GM21381 (cell line): ENCODE measurements around the gene TOM1L2.

ENCODE experiments used
- ATAC-seq: cut with Tn5 transposase; IDR thresholded peaks from one replicate; pipeline ENCODE4 v1.9.1; 2021; ENCODE audit warnings: mild to moderate bottlenecking, moderate library complexity; ENCODE audit not compliant: unreplicated experiment

TOM1L2 gene

DNA sequence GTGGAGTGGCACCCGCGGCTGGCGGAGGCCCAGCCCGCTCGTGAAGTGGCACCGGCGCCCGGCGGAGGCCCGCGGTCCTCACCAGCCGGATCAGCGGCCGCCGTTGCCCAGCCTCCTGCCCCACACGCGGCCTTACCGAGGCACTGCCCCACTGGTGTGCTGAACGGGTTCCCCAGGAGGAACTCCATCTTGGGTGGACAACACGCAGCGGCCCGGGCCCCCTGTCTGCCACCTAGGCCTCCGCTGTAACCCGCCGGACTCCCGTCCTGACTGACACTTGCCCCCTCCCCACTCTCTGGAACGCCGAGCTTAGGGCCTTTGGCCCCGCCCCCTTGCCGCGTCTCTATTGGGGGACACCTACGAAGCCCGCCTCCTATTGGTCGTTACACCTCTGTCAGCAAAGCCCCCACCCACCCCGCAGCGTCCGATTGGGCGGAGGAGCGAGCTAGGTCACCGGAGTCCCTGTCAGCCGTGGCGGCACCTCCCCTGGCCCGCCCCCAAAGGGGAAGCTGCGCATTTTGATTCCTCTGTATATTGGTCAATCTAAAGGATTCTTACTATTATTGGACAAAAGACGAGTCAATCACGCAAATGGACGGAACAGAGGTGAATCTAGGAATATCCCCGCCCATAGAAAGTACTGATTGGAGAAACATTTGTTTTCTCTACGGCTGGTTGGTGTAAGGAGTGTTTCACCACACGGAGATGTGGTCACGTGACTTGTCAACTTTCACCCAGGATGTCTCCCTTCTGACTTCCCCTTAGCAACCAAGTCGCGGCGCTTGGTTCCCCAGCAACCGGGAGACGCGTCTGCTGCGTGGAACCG lies at the start of gene TOM1L2, which contains the start of gene DRC3:
TSS of gene TOM1L2 (minus strand) at position 275 of the 826 bp plus-strand sequence. CDS start at position 188, 87 bp downstream.
TSS of gene DRC3 (plus strand) at position 737 of the 826 bp plus-strand sequence. CDS start 4,737 bp downstream, outside the sequence.
- peak; percentile 91 for ATAC-seq

DNA sequence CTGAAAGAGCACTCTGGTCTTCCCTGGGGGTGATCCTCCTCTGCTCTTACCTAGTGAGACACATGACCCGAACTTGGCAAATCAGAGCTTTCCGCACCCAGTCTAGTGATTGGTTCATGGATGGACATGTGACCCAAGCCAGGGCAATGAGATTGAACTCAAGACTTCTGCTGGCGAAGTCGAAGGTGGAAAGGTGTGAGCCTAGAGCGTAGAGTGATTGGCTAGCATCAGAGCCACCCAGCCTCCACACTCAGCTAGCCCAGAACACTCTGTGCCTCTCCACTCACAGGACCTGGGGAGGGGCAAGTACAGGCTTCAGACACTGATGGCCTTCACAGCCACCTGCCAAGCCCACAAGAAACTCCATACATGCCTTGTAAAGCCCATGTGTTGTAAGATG lies 49.2 kb upstream of the TOM1L2 start:
- ATAC-seq = no peak

DNA sequence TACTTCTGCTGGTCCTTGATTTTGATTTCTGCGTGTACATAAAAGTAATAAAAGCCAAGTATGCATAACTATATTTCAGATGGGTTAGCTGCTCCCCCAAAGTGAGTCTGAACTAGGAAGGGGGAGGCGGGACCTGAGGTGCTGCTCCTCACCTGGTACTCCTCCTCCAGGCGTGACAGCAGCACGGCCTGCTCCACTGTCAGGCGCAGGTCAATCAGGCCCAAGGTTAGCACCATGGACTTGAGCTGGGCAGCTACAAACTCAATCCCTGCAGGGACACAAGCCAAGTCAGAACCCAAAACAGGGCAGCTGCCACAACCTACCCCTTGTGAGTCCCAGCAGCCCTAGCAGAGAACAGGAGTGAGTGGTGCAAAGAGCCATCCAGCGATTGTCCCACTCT lies 48.8 kb upstream of the TOM1L2 start:
- no peak for ATAC-seq

DNA sequence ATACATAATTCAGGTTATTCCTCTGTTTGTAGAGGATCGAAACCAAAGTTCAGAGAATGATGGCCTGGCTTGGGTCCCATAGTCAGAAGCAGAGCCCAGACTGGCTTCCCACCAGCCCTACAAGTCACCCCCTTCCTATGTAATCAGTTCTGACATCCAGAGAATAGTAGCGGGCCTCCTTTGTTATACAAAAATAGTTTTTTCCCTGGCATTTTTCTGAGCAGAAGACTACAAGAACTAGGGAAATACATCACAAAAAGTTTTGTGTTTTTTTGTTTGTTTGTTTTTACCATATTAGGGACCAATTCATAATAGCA lies 47.6 kb upstream of the TOM1L2 start:
- ATAC-seq = no peak

DNA sequence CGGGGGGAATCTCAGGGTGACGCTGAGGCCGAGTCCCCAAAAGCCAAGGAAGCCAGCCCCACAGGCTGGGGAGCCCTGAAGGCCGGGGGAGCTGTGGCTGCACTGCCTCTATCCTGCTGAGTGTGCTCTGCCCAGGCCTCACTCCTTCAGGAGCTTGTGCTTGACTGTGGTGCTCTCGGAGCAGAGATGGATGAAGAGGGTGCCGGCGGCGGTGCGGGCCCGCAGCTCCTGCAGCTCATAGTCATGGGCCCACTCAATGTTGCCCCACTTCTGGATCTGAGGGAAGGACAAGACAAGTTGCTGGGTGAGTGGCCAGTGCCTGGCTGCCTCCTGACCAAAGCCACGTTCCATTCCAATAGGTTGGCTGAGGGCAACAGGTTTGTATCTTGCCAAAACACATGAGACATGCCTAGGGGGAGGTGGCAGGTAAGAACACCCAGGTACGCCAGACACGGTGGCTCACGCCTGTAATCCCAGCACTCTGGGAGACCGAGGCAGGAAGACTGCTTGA lies 46.3 kb upstream of the TOM1L2 start:
- no peak for ATAC-seq

DNA sequence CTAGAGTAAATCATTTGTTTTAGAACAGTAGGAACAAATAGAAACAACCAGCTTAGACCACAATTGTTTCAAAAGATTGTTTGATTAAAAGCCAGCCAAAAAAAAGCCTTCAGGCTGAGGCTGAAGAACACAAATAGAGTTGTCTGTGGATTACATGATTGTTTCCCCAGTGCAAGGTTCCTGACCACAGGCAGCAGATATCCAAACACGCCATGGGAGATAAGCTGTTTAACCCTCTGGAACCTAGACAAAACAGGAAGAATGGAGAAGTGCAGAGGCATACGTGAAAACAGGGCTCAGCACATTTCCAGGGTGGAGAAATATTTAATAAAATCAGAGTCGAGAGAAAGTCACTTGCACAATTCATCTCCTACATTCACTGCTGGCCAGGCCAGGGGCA lies 45.8 kb upstream of the TOM1L2 start:
- ATAC-seq = no peak

DNA sequence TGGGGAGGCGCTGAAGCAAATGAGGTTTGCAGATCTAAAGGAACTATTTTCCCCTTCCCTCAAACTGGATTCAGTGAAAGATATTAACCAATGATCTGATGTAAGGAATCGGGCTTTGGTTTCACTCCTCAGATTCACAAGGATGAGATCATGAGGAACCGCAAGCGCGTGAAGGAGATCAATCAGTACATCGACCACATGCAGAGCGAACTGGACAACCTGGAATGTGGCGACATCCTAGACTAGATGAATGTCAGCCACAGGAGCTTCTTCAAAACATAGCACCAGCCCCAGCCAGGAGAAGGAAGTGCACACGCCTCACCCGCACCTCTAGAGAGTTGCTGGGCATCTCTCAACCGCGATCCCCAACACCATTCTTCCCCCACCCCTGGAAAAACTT lies 44.2 kb upstream of the TOM1L2 start:
- ATAC-seq = no peak

DNA sequence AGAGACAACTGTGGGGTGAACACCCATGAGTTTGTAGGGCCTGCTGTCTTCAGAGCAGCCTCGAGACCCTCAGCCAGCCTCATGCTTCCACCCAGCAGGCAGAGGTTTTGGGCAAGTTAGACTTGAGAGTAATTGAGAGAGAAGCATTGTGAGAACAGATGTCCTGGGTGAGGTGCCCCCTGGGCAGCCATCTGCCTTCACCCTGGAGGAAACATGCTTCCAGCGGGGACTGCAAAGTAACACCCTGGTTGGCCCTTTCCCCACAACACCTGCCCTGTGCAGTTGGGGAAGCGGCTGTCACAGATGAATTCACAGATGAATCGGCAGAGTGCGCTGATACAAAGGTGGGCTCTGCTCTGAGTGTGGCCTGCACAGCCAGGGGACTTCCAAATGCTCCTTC lies 43.4 kb upstream of the TOM1L2 start:
- ATAC-seq = no peak

DNA sequence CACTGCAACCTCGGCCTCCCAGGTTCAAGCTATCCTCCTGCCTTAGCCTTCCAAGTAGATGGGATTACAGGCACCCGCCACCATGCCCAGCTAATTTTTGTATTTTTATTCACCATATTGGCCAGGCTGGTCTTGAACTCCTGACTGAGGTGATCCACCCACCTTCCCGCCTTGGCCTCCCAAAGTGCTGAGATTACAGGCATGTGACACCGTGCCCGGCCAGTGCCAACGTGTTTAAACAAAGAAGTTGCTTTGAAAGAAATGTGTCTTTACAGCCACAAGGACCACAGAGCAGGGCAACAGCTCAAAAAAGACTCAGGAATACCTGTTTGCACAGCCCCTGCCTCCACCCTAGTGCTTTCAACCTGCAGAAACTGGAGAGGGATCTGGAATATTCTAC lies 41.8 kb upstream of the TOM1L2 start:
- ATAC-seq = no peak

DNA sequence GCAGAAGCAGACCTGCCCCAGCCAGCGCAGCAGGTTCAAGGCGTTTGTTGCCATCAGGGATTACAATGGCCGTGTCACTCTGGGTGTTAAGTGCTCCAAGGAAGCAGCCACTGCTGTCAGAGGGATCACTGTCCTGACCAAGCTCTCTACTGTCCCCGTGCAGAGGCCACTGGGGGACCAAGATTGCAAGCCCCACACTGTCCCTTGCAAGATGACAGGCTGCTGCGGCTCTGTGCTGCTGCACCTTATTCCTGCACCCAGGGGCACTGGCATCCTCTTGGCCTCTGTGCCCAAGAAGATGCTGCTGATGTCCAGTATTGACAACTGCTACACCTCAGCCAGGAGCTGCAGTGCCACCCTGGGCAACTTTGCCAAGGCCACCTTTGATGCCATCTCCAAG lies 39.1 kb upstream of the TOM1L2 start:
- no peak for ATAC-seq

DNA sequence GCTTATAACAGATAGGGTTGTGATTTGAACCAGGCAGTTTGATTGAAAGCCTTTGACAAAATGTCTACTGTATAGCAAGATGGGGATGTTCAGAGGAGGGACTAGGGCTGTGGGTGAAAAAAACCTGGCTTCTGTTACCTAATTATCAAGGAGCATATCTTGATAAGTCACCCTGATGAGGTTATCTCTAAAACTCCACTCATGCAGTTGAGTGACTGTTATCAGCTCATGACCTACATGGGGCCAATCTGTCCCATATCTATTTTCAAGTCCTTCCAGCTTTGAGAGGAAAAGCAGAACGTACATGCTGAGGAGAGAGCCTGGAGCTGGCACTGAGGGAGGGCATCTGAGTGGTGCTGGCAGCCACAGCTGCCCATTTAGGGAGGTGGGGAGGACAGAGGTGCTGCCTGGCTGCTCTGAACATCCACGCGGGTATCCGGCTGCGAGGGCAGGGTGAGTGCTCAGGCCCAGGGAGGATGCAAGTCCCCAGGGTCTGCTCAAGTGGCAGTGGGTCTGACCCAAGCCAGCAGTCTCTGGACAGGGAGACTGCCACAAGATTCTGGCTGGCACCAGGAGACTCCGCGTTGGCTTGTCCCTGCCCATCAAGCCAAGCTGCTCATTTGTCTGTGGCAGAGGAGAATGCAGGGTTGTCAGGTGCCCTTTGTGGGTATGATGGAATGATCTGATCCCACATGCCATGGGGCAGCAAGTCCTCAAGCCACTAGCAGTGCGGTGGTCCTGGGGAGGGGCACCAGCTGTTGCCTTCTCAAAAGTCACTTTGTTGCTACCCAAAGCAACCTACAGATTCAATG lies 37.6 kb upstream of the TOM1L2 start:
- ATAC-seq = no peak

DNA sequence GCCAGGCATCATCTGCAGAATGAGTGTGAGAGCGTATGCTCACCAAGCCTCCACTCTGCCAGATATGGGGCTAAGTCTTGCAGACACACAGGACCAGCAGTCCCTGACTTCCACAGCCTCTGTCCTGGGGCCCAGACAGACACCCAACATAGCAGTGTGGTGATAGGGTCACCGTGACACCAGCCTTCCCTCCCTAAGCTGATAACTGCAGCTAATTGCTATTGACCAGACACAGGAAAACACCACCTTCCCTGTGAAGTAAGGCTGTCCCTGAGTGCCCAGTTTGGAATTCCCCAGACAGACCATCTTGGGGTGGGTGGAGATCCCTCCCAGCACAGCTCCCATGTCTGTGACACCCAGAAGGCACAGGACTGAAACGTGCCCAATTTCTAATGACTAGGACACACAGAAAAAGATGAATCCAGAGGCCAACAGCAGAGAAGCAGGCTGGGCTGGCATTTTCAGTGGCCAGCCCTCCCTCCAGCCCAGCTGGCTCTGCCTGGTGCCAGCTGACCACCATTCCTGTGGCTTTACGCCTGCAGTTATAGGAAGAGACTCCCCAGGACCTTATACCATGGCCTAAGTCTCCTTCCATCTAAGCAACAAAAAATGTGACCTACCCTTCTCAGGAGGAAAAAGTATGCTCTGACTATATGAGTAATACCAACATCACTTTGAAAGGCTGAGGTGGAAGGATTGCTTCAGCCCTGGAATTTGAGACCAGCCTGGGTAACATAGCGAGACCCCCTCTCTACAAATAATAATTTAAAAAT lies 36.5 kb upstream of the TOM1L2 start:
- no peak for ATAC-seq

DNA sequence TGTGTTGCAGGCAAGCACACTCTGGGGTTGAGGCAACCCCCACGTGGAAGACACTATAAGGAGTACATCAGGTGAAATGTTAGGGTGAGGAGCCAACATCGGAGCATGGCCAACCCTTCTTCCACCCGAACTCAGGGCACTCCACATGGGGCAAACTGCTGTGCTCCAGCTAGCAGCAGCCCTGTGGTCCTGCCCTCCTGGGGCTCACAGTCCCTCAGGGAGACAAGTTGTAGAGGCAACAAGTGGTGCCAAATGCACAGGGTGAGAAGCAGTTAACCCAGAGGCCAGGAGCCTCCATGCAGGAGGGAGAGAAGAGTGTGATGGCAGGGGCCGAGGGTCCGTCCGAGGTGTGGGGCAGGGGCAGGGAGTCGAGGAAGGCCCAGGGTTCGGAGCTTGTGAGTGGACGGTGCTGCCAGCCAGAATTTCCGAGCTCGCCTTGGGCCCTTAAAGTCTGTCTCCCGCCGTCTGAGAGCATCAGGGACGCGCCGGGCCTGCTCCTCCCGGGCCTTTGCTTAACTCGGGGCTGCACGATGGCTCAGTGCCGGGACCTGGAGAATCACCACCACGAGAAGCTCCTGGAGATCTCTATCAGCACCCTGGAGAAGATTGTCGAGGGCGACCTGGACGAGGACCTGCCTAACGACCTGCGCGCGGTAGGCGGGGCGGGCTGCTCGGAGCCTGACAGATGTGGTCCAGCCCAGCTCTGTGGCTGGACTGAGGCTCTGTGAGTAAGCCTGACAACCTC lies 34.5 kb upstream of the TOM1L2 start:
- no peak for ATAC-seq

DNA sequence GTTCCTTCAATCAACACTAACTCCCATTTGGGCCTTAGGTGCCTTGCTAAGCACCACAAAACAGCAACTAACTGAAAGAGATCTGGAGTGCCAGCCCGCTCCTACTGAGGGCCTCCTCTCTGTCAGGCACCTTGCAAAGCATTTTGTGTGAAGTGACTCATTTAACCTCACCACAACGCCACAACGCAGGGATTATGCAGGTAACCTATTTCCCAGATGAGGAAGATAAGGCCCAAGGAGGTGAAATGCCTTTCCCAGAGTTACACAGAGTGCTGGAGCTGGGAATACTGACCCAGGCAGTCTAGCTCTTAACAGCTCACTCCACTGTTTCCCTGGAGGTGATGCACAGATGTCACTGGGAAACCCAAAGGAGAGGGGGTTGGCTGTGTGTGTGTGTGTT lies 33.3 kb upstream of the TOM1L2 start:
- no peak for ATAC-seq

DNA sequence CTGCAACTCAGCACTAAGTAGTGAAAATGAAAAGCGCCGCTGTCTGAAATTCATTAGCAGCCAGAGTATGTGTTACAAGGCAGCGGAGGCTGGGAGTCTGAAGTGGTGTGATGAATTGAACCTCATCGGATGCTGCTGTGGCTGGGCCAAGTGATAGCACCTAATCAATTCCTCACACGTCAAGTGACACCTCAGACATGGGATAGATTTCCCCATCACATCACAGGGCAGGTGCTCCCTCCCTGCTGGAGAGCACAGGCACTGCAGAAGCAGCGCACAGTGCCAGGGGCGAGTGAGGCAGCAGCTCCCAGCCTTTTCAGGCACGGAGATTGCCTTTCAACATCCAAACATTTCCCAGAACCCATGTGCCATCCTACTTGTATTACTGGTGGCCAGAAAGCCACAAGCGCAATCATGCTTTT lies 32.7 kb upstream of the TOM1L2 start:
- ATAC-seq = no peak

DNA sequence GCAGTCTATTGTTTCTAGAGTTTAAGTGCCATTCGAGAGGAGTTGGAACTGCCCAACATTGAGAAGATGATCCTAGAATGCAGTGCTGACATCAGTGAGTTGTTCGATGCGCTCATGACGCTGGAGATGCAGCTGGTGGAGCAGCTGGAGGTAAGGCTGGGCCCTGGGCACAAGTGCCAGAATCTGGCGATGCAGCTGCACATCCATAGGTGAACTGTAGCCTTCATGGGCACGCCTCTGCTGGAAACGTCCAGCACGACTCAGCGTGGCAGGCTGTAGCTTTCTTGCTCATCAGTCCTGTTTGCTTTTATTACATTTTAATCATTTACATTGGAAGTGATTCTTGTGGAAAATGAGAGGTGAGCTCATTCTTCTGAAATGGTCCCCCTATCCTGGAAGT lies 32.1 kb upstream of the TOM1L2 start:
- no peak for ATAC-seq

DNA sequence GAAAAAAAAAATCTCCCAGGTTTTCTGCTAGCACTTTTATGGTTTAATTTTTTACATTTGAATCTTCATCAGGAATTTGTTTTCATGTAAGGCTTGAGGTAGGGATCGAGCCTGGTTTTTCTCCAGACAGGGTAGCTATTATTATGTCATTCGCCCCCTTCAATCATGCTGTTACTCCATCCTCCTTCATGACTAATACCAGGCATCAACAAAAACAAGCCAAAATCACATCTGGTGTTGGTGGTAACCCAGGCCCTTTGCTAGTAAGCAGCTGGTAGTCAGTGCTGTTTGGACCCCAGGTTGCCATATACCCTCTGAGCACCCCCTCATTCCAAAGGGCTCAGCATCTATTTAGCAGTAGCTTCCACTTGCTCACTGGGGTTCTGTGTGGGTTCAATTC lies 30.0 kb upstream of the TOM1L2 start:
- no peak for ATAC-seq

DNA sequence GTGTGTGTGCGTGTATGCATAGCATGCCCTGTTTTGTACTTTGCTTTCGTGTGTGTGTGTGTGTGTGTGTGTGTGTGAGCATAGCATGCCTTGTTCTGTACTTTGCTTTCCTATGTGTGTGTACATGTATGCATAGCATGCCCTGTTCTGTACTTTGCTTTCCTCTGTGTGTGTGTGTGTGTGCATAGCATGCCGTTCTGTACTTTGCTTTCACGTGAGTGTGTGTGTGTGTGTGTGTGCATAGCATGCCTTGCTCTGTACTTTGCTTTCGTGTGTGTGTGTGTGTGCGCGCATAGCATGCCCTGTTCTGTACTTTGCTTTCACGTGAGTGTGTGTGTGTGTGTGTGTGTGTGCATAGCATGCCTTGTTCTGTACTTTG lies 27.8 kb upstream of the TOM1L2 start:
- no peak for ATAC-seq

DNA sequence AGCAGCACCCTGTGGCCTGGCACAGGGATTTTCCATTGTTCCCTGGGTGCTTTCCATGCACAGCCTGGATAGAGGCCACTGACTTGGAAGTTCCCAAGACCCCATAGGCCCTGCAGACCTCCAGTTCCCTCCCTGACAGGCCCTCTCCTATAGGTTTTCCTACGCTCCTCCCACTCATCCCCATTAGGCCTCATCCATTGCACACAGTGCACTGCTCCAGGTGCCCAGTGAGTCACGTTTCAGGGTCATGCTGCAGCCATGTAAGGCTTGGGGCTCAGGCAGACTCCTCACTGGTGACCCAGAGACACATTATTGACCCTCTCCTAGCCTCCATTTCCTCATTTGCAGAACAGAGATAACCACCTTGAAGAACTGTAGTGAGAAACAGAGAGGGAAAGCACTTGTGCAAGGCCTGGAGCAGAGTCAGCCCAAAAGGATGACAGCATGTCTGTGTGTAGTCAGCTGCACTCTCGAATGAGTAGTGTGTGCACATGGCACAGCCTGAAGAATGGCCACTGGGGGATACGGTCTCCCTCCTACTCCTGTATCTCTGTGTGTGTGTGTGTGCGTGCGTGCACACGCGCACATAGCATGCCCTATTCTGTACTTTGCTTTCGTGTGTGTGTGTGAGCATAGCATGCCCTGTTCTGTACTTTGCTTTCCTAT lies 27.3 kb upstream of the TOM1L2 start:
- no peak for ATAC-seq

DNA sequence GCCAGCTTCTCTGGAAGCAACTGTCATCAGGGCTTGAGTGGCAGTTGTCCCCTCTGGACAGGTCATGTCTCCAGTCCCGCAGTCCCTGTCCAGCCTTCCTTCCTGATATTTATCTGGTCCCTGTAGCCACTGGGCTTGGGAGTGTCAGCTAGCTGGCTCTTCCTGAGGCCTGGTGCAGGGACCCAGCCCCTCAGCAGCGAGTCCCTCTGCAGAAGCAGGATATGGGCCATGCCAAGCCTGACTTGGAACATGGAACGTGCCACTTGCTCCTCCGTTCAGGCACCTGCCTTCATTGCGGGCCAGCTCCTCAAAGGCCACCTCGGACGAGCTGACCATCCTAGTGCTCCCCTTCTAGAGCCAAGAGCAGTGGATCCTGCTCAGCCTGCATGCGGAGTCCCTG lies 26.7 kb upstream of the TOM1L2 start:
- no peak for ATAC-seq
